ENCODE results near the gene SMIM32.

Gene SMIM32

DNA sequence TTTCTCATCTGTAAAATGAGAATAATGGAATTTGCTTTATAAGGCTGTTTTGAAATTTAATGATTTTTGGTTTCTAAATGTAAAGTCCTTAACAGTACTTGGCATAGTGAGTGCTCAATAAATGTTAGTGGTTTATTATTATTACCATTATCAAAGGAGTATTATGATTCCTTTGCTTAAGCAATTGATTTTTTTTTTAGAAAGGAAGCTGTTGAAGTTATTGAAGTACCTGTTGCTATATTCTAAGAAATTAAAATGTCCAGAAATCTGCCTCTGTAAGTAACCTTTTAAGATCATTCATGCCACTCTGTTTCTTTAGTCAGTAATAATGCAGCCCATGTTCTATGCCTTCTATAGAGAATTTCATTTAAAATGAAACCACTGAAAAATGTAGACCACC, 45.3 kb downstream of the SMIM32 start:
- no peak for DNase-seq (ENCODE audit: low read depth in 1 of 2, low spot score in 1 of 2)
- Histone ChIP-seq H3K27ac (replicated peaks) (no peak overlapping the region), H3K27me3 (ENCODE audit: insufficient read depth, poor library complexity, severe bottlenecking) (no peaks in the 10 kb centered on the region), H3K4me3 (replicated peaks; ENCODE audit: insufficient read depth, low read length) (no peak overlapping the region)
- TF ChIP-seq SPI1 (IDR thresholded peaks at IDR 0.05; ENCODE audit: borderline replicate concordance, low read depth) (no peak), POLR2AphosphoS5 (IDR thresholded peaks at IDR 0.05; ENCODE audit: low read depth) (no peak), GABPA (IDR thresholded peaks at IDR 0.05; ENCODE audit: low read depth) (no peak), REST (IDR thresholded peaks at IDR 0.05; ENCODE audit: insufficient replicate concordance, low read depth) (no peak)
- TF ChIP-seq, protein P1, sequence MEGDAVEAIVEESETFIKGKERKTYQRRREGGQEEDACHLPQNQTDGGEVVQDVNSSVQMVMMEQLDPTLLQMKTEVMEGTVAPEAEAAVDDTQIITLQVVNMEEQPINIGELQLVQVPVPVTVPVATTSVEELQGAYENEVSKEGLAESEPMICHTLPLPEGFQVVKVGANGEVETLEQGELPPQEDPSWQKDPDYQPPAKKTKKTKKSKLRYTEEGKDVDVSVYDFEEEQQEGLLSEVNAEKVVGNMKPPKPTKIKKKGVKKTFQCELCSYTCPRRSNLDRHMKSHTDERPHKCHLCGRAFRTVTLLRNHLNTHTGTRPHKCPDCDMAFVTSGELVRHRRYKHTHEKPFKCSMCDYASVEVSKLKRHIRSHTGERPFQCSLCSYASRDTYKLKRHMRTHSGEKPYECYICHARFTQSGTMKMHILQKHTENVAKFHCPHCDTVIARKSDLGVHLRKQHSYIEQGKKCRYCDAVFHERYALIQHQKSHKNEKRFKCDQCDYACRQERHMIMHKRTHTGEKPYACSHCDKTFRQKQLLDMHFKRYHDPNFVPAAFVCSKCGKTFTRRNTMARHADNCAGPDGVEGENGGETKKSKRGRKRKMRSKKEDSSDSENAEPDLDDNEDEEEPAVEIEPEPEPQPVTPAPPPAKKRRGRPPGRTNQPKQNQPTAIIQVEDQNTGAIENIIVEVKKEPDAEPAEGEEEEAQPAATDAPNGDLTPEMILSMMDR (IDR thresholded peaks at IDR 0.05; ENCODE audit: insufficient read depth, low read length), result no peak

DNA sequence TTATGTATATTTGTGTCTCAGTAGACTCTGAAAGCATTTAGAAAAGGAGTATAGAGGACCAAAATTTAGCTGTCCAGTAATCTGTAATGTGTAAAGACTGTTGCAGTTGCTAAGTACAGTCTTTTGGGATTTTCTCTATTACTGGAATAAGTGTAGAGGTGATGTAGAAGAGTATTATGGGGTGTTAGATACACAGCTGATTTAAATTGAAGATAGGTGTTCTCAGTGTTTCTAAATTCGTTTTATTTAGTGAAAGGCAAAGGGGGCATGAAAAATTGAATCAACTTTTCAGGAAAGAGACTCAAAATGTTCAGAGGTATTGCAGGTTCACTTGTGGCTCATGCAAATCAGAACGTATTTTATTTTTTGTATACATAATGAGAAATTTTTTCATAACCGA, 46.8 kb downstream of the SMIM32 start:
- no peak overlapping the region for H3K4me3 ChIP-seq (replicated peaks; ENCODE audit: insufficient read depth, low read length)
- H3K27ac ChIP-seq (replicated peaks), result no peak overlapping the region
- no peaks in the 10 kb centered on the region for H3K27me3 ChIP-seq (ENCODE audit: insufficient read depth, poor library complexity, severe bottlenecking)
- TF ChIP-seq REST (IDR thresholded peaks at IDR 0.05; ENCODE audit: insufficient replicate concordance, low read depth) (no peak), POLR2AphosphoS5 (IDR thresholded peaks at IDR 0.05; ENCODE audit: low read depth) (no peak), GABPA (IDR thresholded peaks at IDR 0.05; ENCODE audit: low read depth) (no peak), SPI1 (IDR thresholded peaks at IDR 0.05; ENCODE audit: borderline replicate concordance, low read depth) (no peak)
- TF ChIP-seq, protein P1 (IDR thresholded peaks at IDR 0.05; ENCODE audit: insufficient read depth, low read length), result no peak
- DNase-seq (ENCODE audit: low read depth in 1 of 2, low spot score in 1 of 2), result no peak

GRCh38 chr5:136145030-136145429, 47.9 kb downstream of the SMIM32 start:
- TF ChIP-seq, protein P1 (IDR thresholded peaks at IDR 0.05; ENCODE audit: insufficient read depth, low read length), result no peak
- no peak for TF ChIP-seq GABPA (IDR thresholded peaks at IDR 0.05; ENCODE audit: low read depth)
- TF ChIP-seq POLR2AphosphoS5 (IDR thresholded peaks at IDR 0.05; ENCODE audit: low read depth), result no peak
- no peak for TF ChIP-seq REST (IDR thresholded peaks at IDR 0.05; ENCODE audit: insufficient replicate concordance, low read depth)
- TF ChIP-seq SPI1 (IDR thresholded peaks at IDR 0.05; ENCODE audit: borderline replicate concordance, low read depth), result no peak
- Histone ChIP-seq H3K27ac (replicated peaks) (no peak overlapping the region), H3K4me3 (replicated peaks; ENCODE audit: insufficient read depth, low read length) (no peak overlapping the region), H3K27me3 (ENCODE audit: insufficient read depth, poor library complexity, severe bottlenecking) (no peaks in the 10 kb centered on the region)
- DNase-seq (ENCODE audit: low read depth in 1 of 2, low spot score in 1 of 2), result no peak
